HG02588 (cell line): ENCODE results near the gene ZNF672.
"Not testable (repeated sequence)": the region's sequence is repeated elsewhere in the genome, so short reads cannot be mapped to it uniquely, and the experiment has no call there.

Source experiments
- ATAC-seq: cut with Tn5 transposase; IDR thresholded peaks from one replicate; pipeline ENCODE4 v1.9.1; 2021; ENCODE audit warnings: mild to moderate bottlenecking, moderate library complexity; ENCODE audit not compliant: unreplicated experiment

The ZNF672 gene

GRCh38 chr1:248837781-248838356 is at the start of gene ZNF672:
TSS of gene ZNF672 (plus strand) at chr1:248838224. CDS start at chr1:248847275, 9,051 bp downstream.
- ATAC-seq, result peak; percentile 82

GRCh38 chr1:248788327-248788726 is 49.7 kb upstream of the ZNF672 start:
- no peak for ATAC-seq

- not testable (repeated sequence) for ATAC-seq
Measured at GRCh38 chr1:248789337-248789736, 48.7 kb upstream of the ZNF672 start.

GRCh38 chr1:248790456-248790855 is 47.6 kb upstream of the ZNF672 start:
- ATAC-seq, result no peak

GRCh38 chr1:248791010-248791409 is 47.0 kb upstream of the ZNF672 start:
- no peak for ATAC-seq

GRCh38 chr1:248792342-248792741 is 45.7 kb upstream of the ZNF672 start:
- no peak for ATAC-seq

- ATAC-seq, result peak; percentile 96
Measured at GRCh38 chr1:248793592-248793991, 44.4 kb upstream of the ZNF672 start.

- not testable (repeated sequence) for ATAC-seq
Measured at GRCh38 chr1:248794663-248795062, 43.4 kb upstream of the ZNF672 start.

- ATAC-seq, result no peak
Measured at GRCh38 chr1:248798791-248799190, 39.2 kb upstream of the ZNF672 start.

- no peak for ATAC-seq
Measured at GRCh38 chr1:248800459-248800858, 37.6 kb upstream of the ZNF672 start.

- ATAC-seq, result no peak
Measured at GRCh38 chr1:248802454-248802853, 35.6 kb upstream of the ZNF672 start.

GRCh38 chr1:248803501-248803900 is 34.5 kb upstream of the ZNF672 start:
- not testable (repeated sequence) for ATAC-seq

- peak; percentile 91 for ATAC-seq
Measured at GRCh38 chr1:248804771-248805681, 33.0 kb upstream of the ZNF672 start.

GRCh38 chr1:248805876-248806275 is 32.1 kb upstream of the ZNF672 start:
- no peak for ATAC-seq

- peak; percentile 40 for ATAC-seq
Measured at GRCh38 chr1:248807067-248807737, 30.8 kb upstream of the ZNF672 start.

GRCh38 chr1:248808876-248809275 is 29.1 kb upstream of the ZNF672 start:
- ATAC-seq, result no peak

GRCh38 chr1:248810000-248810726 is 27.9 kb upstream of the ZNF672 start:
- ATAC-seq, result no peak

- no peak for ATAC-seq
Measured at GRCh38 chr1:248810727-248811513, 27.1 kb upstream of the ZNF672 start.

GRCh38 chr1:248811514-248812490 is 26.2 kb upstream of the ZNF672 start:
- no peak for ATAC-seq
